Mesendoderm (in vitro differentiated cells): ENCODE measurements around the gene RNU6-9.
"Not testable (repeated sequence)": the region's sequence is repeated elsewhere in the genome, so short reads cannot be mapped to it uniquely, and the experiment has no call there.

Experiments
- DNase-seq: peaks from one replicate; pipeline ENCODE4 v3.0.0; 2013
- H2AK5ac ChIP-seq: 2 replicates; pipeline ENCODE4 v1.6.1; 2013; ENCODE audit warnings: low read length, inconsistent platforms
- H2BK120ac ChIP-seq: 2 replicates; pipeline ENCODE4 v1.6.1; 2013; ENCODE audit warnings: low read depth, mild to moderate bottlenecking, low read length, moderate library complexity, mixed read lengths
- H2BK15ac ChIP-seq: replicated peaks from 2 replicates; pipeline ENCODE4 v1.6.1; 2013; ENCODE audit warnings: low read depth, mild to moderate bottlenecking, moderate library complexity
- H2BK5ac ChIP-seq: 2 replicates; pipeline ENCODE4 v1.6.1; 2013; ENCODE audit warnings: low read length, inconsistent platforms
- H3K18ac ChIP-seq: 2 replicates; pipeline ENCODE4 v1.6.1; 2013; ENCODE audit warnings: mild to moderate bottlenecking, low read length, mixed read lengths
- H3K23ac ChIP-seq: one replicate; pipeline ENCODE4 v1.6.1; 2013; ENCODE audit warnings: low read length
- H3K27ac ChIP-seq: 2 replicates; pipeline ENCODE4 v1.5.1; 2013; ENCODE audit warnings: low read depth, mild to moderate bottlenecking, inconsistent platforms, low read length, moderate library complexity
- H3K27me3 ChIP-seq: 2 replicates; pipeline ENCODE4 v1.6.1; 2013; ENCODE audit warnings: low read length, control low read depth, mild to moderate bottlenecking, inconsistent platforms; ENCODE audit not compliant: insufficient read depth, poor library complexity
- H3K36me3 ChIP-seq: 2 replicates; pipeline ENCODE4 v1.6.1; 2013; ENCODE audit warnings: low read length, inconsistent platforms; ENCODE audit not compliant: control insufficient read depth, insufficient read depth
- H3K4ac ChIP-seq: one replicate; pipeline ENCODE4 v1.6.1; 2013; ENCODE audit warnings: low read depth, mild to moderate bottlenecking, low read length, moderate library complexity
- H3K4me1 ChIP-seq: 2 replicates; pipeline ENCODE4 v1.6.1; 2013; ENCODE audit warnings: low read depth, low read length, inconsistent platforms; ENCODE audit not compliant: control insufficient read depth
- H3K4me2 ChIP-seq: 2 replicates; pipeline ENCODE4 v1.6.1; 2013; ENCODE audit warnings: low read length
- H3K4me3 ChIP-seq: 2 replicates; pipeline ENCODE4 v1.5.1; 2013; ENCODE audit warnings: mild to moderate bottlenecking, low read length
- H3K56ac ChIP-seq: one replicate; pipeline ENCODE4 v1.6.1; 2013; ENCODE audit warnings: low read length
- H3K79me1 ChIP-seq: 2 replicates; pipeline ENCODE4 v1.6.1; 2013; ENCODE audit warnings: low read length, inconsistent platforms
- H3K79me2 ChIP-seq: 2 replicates; pipeline ENCODE4 v1.6.1; 2013; ENCODE audit warnings: mild to moderate bottlenecking, low read length; ENCODE audit not compliant: control insufficient read depth, insufficient read depth
- H3K9ac ChIP-seq: 2 replicates; pipeline ENCODE4 v1.6.1; 2013; ENCODE audit warnings: low read length, inconsistent platforms
- H4K5ac ChIP-seq: one replicate; pipeline ENCODE4 v1.6.1; 2013; ENCODE audit warnings: low read length
- H4K8ac ChIP-seq: one replicate; pipeline ENCODE4 v1.6.1; 2013; ENCODE audit warnings: low read depth, mild to moderate bottlenecking, control low read depth, low read length, moderate library complexity
- WGBS: extraction: QIAGEN DNeasy Blood & Tissue Kit; methylation state at CpG from one replicate; pipeline ENCODE4 v1.1.7; 2013; ENCODE audit warnings: low lambda C conversion rate, missing lambda C conversion rate; ENCODE audit not compliant: insufficient coverage; ENCODE audit errors: extremely low coverage; 5-methylcytosine and 5-hydroxymethylcytosine counted together

Gene RNU6-9

DNA sequence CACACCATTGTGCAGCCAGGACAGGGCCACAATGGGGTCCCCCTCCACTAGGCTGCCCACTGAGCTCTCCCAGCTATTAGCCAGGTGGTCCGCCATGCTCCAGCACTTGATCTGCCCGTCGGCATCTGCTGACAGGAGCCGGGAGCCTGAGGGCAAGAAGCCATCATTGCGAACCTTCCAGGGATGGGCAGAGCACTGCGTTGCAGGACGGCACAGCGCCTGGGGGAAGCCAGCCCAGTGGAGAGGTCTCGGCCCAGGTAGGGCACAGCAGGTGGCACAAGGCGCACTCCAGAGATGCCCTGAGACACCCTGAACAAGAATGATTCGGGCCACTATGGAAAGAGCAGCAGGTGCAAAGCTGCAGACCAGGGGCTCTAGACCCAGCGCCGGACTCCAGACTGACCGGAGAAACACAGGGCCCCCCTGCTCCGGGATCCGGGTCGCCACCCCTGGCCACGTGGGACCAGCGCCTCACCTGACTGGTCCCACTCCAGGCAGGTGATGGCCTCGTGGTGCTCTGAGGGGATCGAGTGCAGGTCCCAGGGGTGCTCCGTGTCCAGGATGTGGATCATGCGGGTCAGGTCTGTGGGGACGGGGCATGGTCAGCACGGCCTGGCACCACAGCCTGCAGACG lies 3.5 kb upstream of the RNU6-9 start:
- DNase-seq, result no peak
- Histone ChIP-seq H3K4me2 (no peak overlapping the region), H2AK5ac (no peak overlapping the region), H2BK5ac (no peak overlapping the region), H2BK15ac (no peak overlapping the region), H3K79me2 (peaks cover 3% of the 10 kb centered on the region), H3K4me1 (no peaks in the 10 kb centered on the region), H3K23ac (no peak overlapping the region), H3K9ac (no peak overlapping the region), H3K4ac (no peak overlapping the region), H4K5ac (no peak overlapping the region), H3K56ac (no peak overlapping the region), H4K8ac (no peak overlapping the region), H3K4me3 (no peak overlapping the region), H3K36me3 (peaks cover 2% of the 10 kb centered on the region), H2BK120ac (no peak overlapping the region), H3K79me1 (no peaks in the 10 kb centered on the region), H3K18ac (no peak overlapping the region), H3K27ac (no peak overlapping the region), H3K27me3 (no peaks in the 10 kb centered on the region)
- no CpG with 5 or more reads among the region's 26 CpGs for WGBS

DNA sequence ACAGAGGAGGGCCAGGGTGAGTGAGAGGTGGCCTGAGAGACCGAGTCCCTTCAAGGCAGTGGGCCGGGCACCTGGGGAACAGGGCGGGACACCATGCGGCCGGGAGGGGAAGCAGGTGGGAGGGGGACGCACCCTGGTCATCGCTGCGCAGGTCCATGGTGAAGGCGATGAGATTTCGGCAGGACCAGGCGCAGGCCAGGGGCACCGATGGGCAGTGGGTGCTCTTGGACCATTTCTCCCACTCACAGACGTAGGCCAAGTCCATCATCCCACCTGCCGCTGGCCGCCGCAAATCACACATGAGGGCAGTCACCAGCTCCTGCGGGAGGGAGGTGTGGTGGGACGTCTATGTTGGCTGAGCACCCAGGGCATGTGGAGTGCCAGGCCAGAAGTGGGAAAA lies 2.5 kb upstream of the RNU6-9 start:
- no peak overlapping the region for H2BK5ac ChIP-seq
- no peak overlapping the region for H4K8ac ChIP-seq
- no peak overlapping the region for H2BK15ac ChIP-seq
- H3K23ac ChIP-seq, result no peak overlapping the region
- no peak overlapping the region for H3K4me3 ChIP-seq
- H3K79me1 ChIP-seq, result no peaks in the 10 kb centered on the region
- no peak overlapping the region for H3K27ac ChIP-seq
- no peaks in the 10 kb centered on the region for H3K4me1 ChIP-seq
- H3K4me2 ChIP-seq, result no peak overlapping the region
- no peak overlapping the region for H3K56ac ChIP-seq
- no peak overlapping the region for H3K9ac ChIP-seq
- H3K4ac ChIP-seq, result no peak overlapping the region
- DNase-seq, result no peak
- no peak overlapping the region for H2AK5ac ChIP-seq
- no peak overlapping the region for H3K18ac ChIP-seq
- peaks cover 1% of the 10 kb centered on the region for H3K36me3 ChIP-seq
- peaks cover 3% of the 10 kb centered on the region for H3K79me2 ChIP-seq
- H2BK120ac ChIP-seq, result no peak overlapping the region
- H3K27me3 ChIP-seq, result no peaks in the 10 kb centered on the region
- H4K5ac ChIP-seq, result no peak overlapping the region
- WGBS, result no CpG with 5 or more reads among the region's 18 CpGs

DNA sequence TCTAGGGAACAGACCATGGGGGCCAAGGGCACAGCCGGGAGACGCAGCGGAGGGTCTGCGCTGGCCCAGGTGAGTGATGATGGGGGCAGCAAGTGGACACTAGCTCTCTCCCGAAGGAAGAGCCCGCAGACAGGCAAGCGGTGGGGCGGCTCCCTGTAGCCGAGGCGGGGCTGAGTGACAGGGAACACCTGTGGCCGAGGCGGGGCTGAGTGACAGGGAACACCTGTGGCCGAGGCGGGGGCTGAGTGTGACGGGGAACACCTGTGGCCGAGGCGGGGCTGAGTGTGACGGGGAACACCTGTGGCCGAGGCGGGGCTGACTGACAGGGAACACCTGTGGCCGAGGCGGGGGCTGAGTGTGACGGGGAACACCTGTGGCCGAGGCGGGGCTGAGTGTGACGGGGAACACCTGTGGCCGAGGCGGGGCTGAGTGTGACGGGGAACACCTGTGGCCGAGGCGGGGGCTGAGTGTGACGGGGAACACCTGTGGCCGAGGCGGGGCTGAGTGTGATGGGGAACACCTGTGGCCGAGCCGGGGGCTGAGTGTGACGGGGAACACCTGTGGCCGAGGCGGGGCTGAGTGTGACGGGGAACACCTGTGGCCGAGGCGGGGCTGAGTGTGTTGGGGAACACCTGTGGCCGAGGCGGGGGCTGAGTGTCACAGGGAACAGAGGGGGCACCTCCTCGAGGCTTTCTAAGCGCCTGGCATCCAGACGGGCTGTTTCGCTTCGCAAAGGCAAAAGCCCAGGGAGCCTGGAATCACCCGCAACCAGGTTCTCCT lies 1.7 kb upstream of the RNU6-9 start:
- not testable (repeated sequence) for H3K27me3 ChIP-seq, H2BK120ac ChIP-seq, H3K27ac ChIP-seq, H2BK15ac ChIP-seq, H4K5ac ChIP-seq, H3K23ac ChIP-seq, DNase-seq, H3K79me2 ChIP-seq, H4K8ac ChIP-seq, H3K4me2 ChIP-seq, H3K36me3 ChIP-seq, H2BK5ac ChIP-seq, H3K79me1 ChIP-seq, H3K4me1 ChIP-seq, H3K18ac ChIP-seq, H3K4me3 ChIP-seq, H2AK5ac ChIP-seq, H3K4ac ChIP-seq
- Histone ChIP-seq H3K9ac (peak overlapping the region; percentile 84), H3K56ac (peak overlapping the region; percentile 91)
- WGBS, result no CpG with 5 or more reads among the region's 50 CpGs

DNA sequence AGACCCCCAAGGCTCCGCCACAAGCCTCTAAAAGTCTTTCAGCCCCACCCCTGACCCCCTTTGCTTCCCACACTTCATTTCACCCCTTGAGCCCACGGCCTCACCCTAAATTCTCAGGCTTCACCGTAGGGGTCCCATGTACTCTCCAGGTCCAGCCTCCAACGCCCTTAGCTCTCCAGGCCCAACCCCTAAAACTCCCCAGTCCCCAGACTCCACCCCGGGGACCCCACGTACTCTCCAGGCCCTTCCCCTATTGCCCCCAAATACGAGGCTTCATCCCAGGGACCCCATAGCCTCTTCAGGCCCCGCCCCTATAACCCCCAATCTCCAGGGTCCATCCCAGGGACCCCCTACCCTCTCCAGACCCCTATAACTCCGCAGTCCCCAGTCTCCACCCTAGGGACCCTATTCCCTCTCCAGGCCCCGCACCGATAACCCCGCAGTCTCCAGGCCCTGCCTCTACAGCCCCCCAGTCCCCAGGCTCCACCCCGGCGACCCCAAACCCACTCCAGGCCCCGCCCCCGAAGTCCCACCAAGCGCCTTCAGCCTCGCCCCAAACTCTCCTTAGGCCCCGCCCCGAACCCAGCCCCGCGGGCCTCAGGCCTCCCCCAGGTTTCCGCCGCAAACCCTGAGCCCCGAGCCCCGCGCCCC lies 916 bp upstream of the RNU6-9 start:
- Histone ChIP-seq H3K36me3 (no peaks in the 10 kb centered on the region), H3K4me3 (peak overlapping the region; percentile 63), H3K4ac (peak overlapping the region; percentile 89), H3K9ac (peak overlapping the region; percentile 84), H3K23ac (no peak overlapping the region), H3K27ac (no peak overlapping the region), H4K5ac (no peak overlapping the region), H2AK5ac (peak overlapping the region; percentile 38), H3K4me2 (peak overlapping the region; percentile 78), H2BK120ac (no peak overlapping the region), H4K8ac (peak overlapping the region; percentile 97), H3K4me1 (no peaks in the 10 kb centered on the region), H3K79me1 (no peaks in the 10 kb centered on the region), H2BK15ac (no peak overlapping the region), H3K27me3 (no peaks in the 10 kb centered on the region), H2BK5ac (no peak overlapping the region), H3K18ac (peak overlapping the region; percentile 98), H3K79me2 (peaks cover 3% of the 10 kb centered on the region), H3K56ac (peak overlapping the region; percentile 91)
- WGBS, result no CpG with 5 or more reads among the region's 27 CpGs
- no peak for DNase-seq

DNA sequence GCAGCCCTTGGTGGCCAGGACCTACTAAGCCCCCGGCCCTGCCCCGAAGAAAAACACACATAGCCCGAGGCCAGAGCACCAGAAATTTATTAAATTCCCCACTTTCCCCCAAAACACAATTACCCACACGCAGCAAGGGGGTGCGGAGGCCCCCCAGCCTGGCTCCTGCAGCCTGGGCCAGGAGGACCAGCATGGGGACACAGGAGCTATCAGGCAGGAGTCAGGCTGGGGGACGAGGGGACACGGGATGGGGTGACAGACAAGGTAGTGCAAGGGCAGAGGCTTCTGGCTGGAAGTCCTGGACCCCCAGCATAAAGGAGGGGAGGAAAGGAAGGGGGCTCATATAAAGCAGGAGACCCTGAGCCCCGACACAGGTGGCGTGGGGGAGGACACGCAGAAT lies 3.1 kb downstream of the RNU6-9 start:
- Histone ChIP-seq H3K27ac (no peak overlapping the region), H3K27me3 (no peaks in the 10 kb centered on the region), H2BK120ac (no peak overlapping the region), H3K9ac (no peak overlapping the region), H2BK15ac (no peak overlapping the region), H3K4me3 (no peak overlapping the region), H3K4me1 (no peaks in the 10 kb centered on the region), H4K5ac (no peak overlapping the region), H3K36me3 (no peaks in the 10 kb centered on the region), H3K79me2 (peaks cover 3% of the 10 kb centered on the region), H3K79me1 (no peaks in the 10 kb centered on the region), H3K56ac (no peak overlapping the region), H4K8ac (no peak overlapping the region), H3K23ac (no peak overlapping the region), H3K4me2 (no peak overlapping the region), H3K4ac (no peak overlapping the region), H2AK5ac (no peak overlapping the region), H3K18ac (no peak overlapping the region), H2BK5ac (no peak overlapping the region)
- DNase-seq, result no peak
- WGBS, result no CpG with 5 or more reads among the region's 10 CpGs
